Measurements from ENCODE around the gene C19orf81. TPM values are rescaled to one million over a fixed set of nuclear protein-coding genes. Genes with fewer than 3 reads are reported as not detected.
"Not testable (repeated sequence)": the region's sequence is repeated elsewhere in the genome, so short reads cannot be mapped to it uniquely, and the experiment has no call there.

Gene C19orf81
- total and polyA plus RNA-seq, 12 donors: 0.61 to 7.2 (median 3.4) TPM; not detected in 2

DNA sequence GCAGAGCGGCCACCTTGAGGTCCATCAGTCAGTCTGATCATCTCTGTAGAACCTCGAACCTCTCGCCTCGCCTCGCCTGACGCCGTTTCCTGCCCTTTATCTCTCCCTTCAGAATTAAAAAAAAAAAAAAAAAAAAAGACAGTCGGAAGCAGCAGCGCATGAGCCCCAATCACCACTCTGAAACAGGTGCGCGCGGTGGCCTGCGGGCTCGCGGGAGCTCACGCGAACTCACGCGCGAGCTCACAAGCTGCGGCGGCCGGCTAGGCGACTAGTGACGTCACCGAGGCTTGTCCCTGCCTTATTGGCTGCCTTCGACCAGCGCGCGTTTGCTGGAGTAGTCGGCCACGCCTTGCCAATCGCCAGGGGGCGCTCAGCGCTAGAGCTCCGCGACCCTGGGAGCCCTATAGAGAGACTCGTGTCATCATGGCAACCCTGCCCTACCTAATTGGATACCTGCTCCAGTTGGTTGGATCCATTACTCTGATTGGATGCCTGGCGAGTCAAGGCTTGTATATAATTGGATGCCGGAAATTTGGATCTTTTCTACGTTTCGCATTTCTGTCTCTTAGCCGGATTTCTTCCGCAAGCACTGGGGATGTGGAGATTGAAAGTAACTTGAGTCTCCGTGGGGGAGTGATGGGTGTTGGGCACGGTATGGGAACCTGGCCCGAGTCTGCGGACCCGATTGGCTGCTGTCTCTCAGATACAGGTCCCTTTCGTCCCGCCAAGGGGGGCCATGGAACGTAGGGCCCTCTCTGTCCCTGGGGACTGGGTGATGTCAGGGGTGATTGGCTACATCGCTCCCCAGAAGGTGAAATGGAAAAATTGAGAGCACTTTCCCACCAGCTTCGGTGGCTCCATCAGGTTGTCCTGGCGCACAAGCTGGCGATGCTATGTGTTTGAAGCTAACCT lies 41.1 kb upstream of the C19orf81 start:
- intact Hi-C loops (cut with DNase I): no loop called here
- Histone ChIP-seq H3K36me3 (no peaks in the 10 kb centered on the region), H3K27ac (no peak overlapping the region), H3K4me3 (no peak overlapping the region), H3K9me3 (peaks cover 0 to 4% (median 0%) of the 10 kb centered on the region in 11 donors), H3K4me1 (peaks cover 0 to 6% (median 0%) of the 10 kb centered on the region in 9 donors), H3K27me3 (peaks cover 0 to 41% (median 30%) of the 10 kb centered on the region in 7 donors)
- TF ChIP-seq, protein P1, sequence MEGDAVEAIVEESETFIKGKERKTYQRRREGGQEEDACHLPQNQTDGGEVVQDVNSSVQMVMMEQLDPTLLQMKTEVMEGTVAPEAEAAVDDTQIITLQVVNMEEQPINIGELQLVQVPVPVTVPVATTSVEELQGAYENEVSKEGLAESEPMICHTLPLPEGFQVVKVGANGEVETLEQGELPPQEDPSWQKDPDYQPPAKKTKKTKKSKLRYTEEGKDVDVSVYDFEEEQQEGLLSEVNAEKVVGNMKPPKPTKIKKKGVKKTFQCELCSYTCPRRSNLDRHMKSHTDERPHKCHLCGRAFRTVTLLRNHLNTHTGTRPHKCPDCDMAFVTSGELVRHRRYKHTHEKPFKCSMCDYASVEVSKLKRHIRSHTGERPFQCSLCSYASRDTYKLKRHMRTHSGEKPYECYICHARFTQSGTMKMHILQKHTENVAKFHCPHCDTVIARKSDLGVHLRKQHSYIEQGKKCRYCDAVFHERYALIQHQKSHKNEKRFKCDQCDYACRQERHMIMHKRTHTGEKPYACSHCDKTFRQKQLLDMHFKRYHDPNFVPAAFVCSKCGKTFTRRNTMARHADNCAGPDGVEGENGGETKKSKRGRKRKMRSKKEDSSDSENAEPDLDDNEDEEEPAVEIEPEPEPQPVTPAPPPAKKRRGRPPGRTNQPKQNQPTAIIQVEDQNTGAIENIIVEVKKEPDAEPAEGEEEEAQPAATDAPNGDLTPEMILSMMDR (IDR thresholded peaks at IDR 0.05): peak in 7 of 9 donors; percentile 17 to 55 (median 45)
- DNase-seq (peak; percentile 54 to 72), ATAC-seq (peak in 7 of 8 donors; percentile 52 to 91 (median 64))
- 11 to 13% methylated on average over 56 of the region's 56 CpGs for WGBS, 2 donors

DNA sequence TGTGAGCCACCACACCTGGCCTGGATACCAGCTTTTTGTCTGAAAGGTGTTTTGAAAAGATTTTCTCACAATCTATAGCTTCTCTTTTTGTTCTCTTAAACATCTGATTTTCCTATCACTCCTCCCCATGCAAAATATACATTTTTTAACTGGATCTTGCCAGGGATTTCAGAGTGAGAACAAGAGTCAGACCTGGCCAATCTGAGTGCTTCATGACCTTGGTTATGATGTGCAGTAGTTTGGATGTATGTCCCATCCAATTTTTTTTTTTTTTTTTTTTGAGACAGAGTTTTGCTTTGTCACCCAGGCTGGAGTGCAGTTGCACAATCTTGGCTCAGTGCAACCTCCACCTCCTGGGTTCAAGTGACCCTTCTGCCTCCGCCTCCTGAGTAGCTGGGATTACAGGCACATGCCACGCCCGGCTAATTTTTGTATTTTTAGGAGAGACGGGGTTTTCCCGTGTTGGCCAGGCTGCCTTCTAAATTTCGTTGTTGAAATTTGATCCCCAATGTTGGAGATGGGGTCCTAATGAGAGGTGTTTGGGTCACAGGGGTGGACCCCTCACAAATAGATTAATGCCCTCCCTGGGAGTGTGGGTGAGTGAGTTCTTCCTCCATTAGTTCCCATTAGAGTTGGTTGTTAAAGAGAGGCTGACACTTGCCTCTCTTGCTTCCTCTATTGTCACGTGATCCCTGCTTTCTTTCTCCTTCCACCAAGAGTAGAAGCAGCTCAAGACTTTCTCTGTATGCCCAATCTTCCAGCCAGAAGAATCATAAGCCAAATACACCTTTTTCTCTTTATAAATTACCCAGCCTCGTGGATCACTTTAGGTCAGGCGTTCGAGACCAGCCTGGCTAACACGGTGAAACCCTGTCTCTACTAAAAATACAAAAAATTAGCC lies 36.5 kb upstream of the C19orf81 start:
- peaks cover 0 to 28% (median 8%) of the 10 kb centered on the region in 7 donors for H3K27me3 ChIP-seq
- H3K27ac ChIP-seq; DNase-seq; H3K4me1 ChIP-seq; H3K4me3 ChIP-seq; H3K9me3 ChIP-seq; ATAC-seq; H3K36me3 ChIP-seq; intact Hi-C loops (cut with DNase I): not testable (repeated sequence)
- WGBS, 2 donors: 77 to 84% methylated on average over 11 of the region's 11 CpGs

DNA sequence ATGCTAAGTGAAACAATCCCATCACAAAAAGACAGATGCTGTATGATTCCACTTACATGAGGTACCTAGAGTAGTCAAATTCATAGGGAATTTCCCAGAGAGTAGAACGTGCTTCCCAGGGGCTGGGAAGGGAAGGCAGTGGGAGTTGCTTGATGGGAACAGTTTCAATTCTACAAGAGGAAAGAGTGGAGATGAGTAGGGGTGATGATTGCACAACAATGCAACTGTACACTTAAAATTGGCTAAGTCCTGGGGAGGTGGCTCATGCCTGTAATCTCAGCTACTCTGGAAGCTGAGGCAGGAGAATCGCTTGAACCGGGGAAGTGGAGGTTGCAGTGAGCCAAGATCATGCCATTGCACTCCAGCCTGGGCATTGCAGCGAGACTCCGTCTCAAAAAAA lies 30.9 kb upstream of the C19orf81 start:
- H3K4me3 ChIP-seq; H3K27ac ChIP-seq; intact Hi-C loops (cut with DNase I); ATAC-seq; H3K36me3 ChIP-seq; H3K4me1 ChIP-seq; H3K9me3 ChIP-seq; DNase-seq: not testable (repeated sequence)
- peaks cover 0 to 15% (median 2%) of the 10 kb centered on the region in 7 donors for H3K27me3 ChIP-seq
- 83 to 91% methylated on average over 4 of the region's 5 CpGs for WGBS, 2 donors

DNA sequence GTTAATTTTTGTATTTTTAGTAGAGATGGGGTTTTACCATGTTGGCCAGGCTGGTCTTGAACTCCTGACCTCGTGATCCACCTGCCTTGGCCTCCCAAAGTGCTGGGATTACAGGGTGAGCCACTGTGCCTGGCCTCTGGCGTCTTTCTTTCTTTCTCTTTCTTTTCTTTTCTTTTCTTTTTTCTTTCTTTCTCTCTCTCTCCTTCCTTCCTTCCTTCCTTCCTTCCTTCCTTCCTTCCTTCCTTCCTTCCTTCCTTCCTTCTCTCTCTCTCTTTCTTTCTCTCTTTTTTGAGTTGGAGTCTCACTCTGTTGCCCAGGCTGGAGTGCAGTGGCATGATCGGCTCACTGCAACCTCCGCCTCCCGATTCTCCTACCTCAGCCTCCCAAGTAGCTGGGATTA lies 30.1 kb upstream of the C19orf81 start:
- intact Hi-C loops (cut with DNase I): not testable (repeated sequence)

DNA sequence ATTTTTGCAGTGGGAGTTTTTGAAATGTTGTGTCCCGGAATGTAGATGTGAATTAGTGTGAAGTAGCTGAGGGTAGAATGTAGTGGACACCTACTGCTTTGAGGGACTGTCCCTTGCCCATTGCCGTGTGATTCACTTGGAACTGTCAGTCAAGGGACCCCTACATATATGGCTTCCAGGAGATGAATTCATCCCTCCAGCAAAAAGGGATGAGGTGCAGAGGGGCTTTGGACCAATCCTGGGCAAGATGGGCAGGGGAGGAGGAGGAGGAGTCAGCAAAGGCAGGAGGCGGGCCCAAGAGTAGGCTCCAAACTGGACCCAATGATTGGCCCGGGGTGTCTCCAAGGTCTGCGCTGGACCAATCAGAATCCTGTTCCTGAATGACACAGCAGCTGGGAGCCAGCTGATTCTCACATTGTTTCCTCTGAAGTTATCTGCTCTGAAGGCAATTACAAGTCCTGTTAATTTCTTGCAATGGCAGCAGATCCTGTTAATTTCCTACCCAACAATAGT lies 28.8 kb upstream of the C19orf81 start:
- intact Hi-C loops (cut with DNase I); DNase-seq; ATAC-seq; H3K4me1 ChIP-seq; H3K27ac ChIP-seq; H3K4me3 ChIP-seq; H3K36me3 ChIP-seq; H3K9me3 ChIP-seq: not testable (repeated sequence)
- 85 to 87% methylated on average over 4 of the region's 5 CpGs for WGBS, 2 donors
- H3K27me3 ChIP-seq: peaks cover 0 to 11% (median 0%) of the 10 kb centered on the region in 7 donors

More for the DNA sequence above, 30.1 kb upstream of the C19orf81 start:
- H3K4me3 ChIP-seq, H3K36me3 ChIP-seq, DNase-seq, H3K27ac ChIP-seq, ATAC-seq, H3K9me3 ChIP-seq, H3K4me1 ChIP-seq: not testable (repeated sequence)
- 81 to 85% methylated on average over 5 of the region's 5 CpGs for WGBS, 2 donors
- peaks cover 0 to 15% (median 0%) of the 10 kb centered on the region in 7 donors for H3K27me3 ChIP-seq
